Measurements from ENCODE around the gene NAA25.

NAA25 gene

DNA sequence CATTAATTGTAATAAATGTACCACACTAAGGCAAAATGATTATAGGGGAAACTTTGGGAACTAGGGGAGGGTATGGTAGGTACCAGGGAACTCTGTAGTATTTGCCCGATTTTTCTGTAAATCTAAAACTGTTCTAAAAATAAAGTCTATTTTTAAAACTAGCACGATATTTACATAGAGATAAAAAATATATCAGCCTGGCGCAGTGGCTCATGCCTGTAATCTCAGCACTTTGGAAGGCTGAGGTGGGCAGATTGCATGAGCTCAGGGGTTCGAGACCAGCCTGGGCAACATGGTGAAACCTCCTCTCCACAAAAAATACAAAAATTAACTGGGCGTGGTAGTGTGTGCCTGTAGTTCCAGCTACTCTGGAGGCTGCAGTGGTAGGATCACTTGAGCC is 128.0 kb downstream of the NAA25 start:
- in situ Hi-C loops (cut with MboI; ENCODE audit: low sequenced_read_pairs), result no loop called here

DNA sequence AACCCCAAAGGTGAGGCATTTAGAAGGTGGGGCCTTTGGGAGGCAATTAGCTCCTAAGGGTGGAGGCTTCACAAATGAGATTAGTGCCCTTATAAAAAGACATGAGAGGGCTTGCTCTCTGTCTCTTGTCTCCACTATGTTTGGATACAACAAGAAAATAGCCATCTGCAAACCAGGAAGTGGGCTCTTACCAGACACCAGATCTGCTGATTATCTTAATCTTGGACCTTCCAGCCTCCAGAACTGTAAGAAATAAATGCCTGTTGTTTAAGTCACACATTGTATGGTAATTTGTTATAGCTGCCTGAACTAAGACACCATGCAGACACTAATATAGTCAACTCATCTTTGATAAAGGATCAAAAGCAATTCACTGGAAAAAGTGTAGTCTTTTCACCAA is 130.0 kb downstream of the NAA25 start:
- in situ Hi-C loops (cut with MboI; ENCODE audit: low sequenced_read_pairs), result no loop called here

DNA sequence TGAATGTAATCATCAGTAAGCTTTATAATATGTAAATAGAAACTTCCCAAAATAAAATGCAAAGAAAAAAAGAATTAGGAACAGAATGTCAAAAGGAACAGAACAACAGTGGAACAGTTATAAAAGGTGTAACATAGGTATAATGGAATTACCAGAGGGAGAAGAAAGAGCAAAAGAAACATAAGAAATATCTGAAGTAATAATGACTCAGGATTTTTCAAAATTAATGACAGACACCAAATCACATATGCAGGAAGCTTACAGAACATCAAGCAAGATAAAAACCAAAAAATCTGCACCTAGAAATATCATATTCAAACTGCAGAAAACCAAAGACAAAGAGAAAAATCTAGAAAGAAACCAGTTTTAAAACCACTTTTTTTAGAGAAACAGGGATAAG is 131.7 kb downstream of the NAA25 start:
- in situ Hi-C loops (cut with MboI; ENCODE audit: low sequenced_read_pairs), result no loop called here

Data from HL-60/S4 treated with phorbol 12-myristate 13-acetate at 8.2 ng/mL for 4 days and 3 days (cell line).